ENCODE measurements around the gene GPER1. TPM values are rescaled to one million over a fixed set of nuclear protein-coding genes. Genes with fewer than 3 reads are reported as not detected.
"Not testable (repeated sequence)": the region's sequence is repeated elsewhere in the genome, so short reads cannot be mapped to it uniquely, and the experiment has no call there.

The GPER1 gene
- total and polyA plus RNA-seq, 2 experiments from 2014 or later: 3.4 to 5.2 TPM

DNA sequence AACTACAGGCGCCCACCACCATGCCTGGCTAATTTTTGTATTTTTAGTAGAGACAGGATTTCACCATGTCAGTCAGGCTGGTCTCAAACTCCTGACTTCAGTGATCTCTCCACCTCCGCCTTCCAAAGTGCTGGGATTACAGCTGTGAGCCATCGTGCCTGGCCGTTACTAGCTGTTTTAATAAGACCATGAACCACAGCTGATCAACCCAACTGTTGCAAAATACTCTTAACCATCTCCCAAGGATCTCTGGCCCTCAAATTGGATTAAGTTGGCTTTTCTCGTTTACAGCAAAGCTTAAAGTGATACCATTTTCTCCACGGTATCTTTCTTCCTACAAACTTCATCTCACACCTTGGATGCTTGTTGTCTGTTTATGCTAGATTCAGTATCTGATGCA lies 53.7 kb downstream of the GPER1 start:
- Histone ChIP-seq H3K36me3 (no peaks in the 10 kb centered on the region), H3K27ac (no peak overlapping the region), H3K27me3 (no peaks in the 10 kb centered on the region), H3K4me1 (ENCODE audit: low read depth) (peaks cover 6% of the 10 kb centered on the region), H3K9me3 (ENCODE audit: low read depth) (no peaks in the 10 kb centered on the region), H3K4me3 (no peak overlapping the region)
- TF ChIP-seq, protein P1, sequence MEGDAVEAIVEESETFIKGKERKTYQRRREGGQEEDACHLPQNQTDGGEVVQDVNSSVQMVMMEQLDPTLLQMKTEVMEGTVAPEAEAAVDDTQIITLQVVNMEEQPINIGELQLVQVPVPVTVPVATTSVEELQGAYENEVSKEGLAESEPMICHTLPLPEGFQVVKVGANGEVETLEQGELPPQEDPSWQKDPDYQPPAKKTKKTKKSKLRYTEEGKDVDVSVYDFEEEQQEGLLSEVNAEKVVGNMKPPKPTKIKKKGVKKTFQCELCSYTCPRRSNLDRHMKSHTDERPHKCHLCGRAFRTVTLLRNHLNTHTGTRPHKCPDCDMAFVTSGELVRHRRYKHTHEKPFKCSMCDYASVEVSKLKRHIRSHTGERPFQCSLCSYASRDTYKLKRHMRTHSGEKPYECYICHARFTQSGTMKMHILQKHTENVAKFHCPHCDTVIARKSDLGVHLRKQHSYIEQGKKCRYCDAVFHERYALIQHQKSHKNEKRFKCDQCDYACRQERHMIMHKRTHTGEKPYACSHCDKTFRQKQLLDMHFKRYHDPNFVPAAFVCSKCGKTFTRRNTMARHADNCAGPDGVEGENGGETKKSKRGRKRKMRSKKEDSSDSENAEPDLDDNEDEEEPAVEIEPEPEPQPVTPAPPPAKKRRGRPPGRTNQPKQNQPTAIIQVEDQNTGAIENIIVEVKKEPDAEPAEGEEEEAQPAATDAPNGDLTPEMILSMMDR (IDR thresholded peaks at IDR 0.05; ENCODE audit: low read depth, low read length): no peak
- no peak for DNase-seq (ENCODE audit: low read depth in 1 of 2, low spot score in 1 of 2)

DNA sequence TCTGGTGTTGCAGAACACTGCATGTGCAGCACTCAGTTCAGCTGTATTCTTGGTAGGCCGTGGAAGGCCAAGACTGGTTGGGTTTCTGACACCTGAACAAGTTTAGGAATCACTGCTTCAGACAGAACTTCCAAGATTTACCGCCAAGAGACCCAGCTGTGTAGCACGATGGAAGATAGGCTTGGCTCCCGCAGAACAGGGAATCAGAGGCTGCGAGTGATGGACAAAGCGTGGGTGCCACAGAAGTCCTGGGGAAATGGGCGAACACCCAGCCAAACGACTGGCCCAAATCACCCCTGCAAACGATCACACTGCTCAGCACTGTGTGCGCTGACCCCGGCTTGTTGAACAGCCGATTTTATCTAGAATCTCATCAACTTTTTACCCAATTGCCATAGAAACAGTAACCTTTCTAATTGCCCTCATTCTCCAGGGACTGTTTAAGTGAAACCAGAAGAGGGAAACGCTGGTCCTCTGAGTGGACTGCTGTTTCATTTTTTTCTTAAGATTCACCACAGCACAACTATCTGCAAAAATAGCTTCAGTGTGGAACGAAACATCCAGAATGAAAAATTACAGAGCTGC lies 54.2 kb downstream of the GPER1 start:
- Histone ChIP-seq H3K9me3 (ENCODE audit: low read depth) (no peaks in the 10 kb centered on the region), H3K36me3 (no peaks in the 10 kb centered on the region), H3K4me1 (ENCODE audit: low read depth) (peaks cover under 1% of the 10 kb centered on the region), H3K27ac (no peak overlapping the region), H3K4me3 (no peak overlapping the region), H3K27me3 (no peaks in the 10 kb centered on the region)
- TF ChIP-seq, protein P1 (IDR thresholded peaks at IDR 0.05; ENCODE audit: low read depth, low read length): no peak
- DNase-seq (ENCODE audit: low read depth in 1 of 2, low spot score in 1 of 2): no peak

DNA sequence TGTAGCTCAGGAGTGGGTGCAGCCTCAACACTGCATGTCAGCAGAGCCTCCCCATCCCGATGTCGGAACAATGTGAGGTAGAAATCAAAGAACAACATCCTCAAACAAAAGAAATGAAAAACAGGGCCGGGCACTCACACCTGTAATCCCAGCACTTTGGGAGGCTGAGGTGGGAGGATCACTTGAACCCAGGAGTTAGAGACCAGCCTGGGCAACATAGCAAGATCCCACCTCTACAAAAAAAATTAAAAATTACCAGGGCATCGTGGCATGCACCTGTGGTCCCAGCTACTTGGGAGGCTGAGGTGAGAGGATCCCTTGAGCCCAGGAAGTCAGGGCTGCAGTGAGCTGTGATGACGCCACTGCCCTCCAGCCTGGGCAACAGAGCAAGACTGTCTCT lies 55.1 kb downstream of the GPER1 start:
- not testable (repeated sequence) for H3K4me1 ChIP-seq (ENCODE audit: low read depth); H3K27me3 ChIP-seq; H3K9me3 ChIP-seq (ENCODE audit: low read depth); H3K36me3 ChIP-seq; DNase-seq (ENCODE audit: low read depth in 1 of 2, low spot score in 1 of 2); H3K27ac ChIP-seq; H3K4me3 ChIP-seq

Other genes with a start within 250 kb of the GPER1 start
- gene GET4, start 211.6 kb upstream of the GPER1 start, total RNA-seq: 45.3 and 55.0 TPM in 2 replicates
- gene GET4, start 211.6 kb upstream of the GPER1 start, polyA plus RNA-seq: 75.4 and 82.6 TPM in 2 replicates
- gene ADAP1, start 133.4 kb upstream of the GPER1 start, total RNA-seq: 12.0 and 12.8 TPM in 2 replicates
- 9.6 and 14.4 TPM in 2 replicates for gene ADAP1, start 133.4 kb upstream of the GPER1 start, polyA plus RNA-seq
- 11.7 and 18.1 TPM in 2 replicates for gene COX19, start 112.6 kb upstream of the GPER1 start, total RNA-seq
- gene COX19, start 112.6 kb upstream of the GPER1 start, polyA plus RNA-seq: 18.3 and 23.6 TPM in 2 replicates
- 3.4 TPM in 1 of 2 replicates, not detected in the other for gene CYP2W1, start 104.9 kb upstream of the GPER1 start, total RNA-seq
- gene CYP2W1, start 104.9 kb upstream of the GPER1 start, polyA plus RNA-seq: 0.10 TPM in 1 of 2 replicates, not detected in the other
- 11.2 and 16.3 TPM in 2 replicates for gene GPR146, start 43.6 kb upstream of the GPER1 start, total RNA-seq
- gene GPR146, start 43.6 kb upstream of the GPER1 start, polyA plus RNA-seq: 4.4 and 7.5 TPM in 2 replicates
- 6.0 and 12.2 TPM in 2 replicates for gene ZFAND2A, start 72.1 kb downstream of the GPER1 start, total RNA-seq
- 22.4 and 24.6 TPM in 2 replicates for gene ZFAND2A, start 72.1 kb downstream of the GPER1 start, polyA plus RNA-seq
- 6.4 and 11.8 TPM in 2 replicates for gene UNCX, start 144.8 kb downstream of the GPER1 start, total RNA-seq
- gene UNCX, start 144.8 kb downstream of the GPER1 start, polyA plus RNA-seq: 6.7 and 14.6 TPM in 2 replicates

Data from cardiac muscle cell (in vitro differentiated cells and primary cell).